ENCODE data around the gene WSB1. TPM values are rescaled to one million over a fixed set of nuclear protein-coding genes. Genes with fewer than 3 reads are reported as not detected.

WSB1 gene
- total and polyA plus RNA-seq, 2 of the 8 experiments (the other 6 are each of a cell fraction or from before 2014, with no cell fraction given), result 113 to 140 TPM

DNA sequence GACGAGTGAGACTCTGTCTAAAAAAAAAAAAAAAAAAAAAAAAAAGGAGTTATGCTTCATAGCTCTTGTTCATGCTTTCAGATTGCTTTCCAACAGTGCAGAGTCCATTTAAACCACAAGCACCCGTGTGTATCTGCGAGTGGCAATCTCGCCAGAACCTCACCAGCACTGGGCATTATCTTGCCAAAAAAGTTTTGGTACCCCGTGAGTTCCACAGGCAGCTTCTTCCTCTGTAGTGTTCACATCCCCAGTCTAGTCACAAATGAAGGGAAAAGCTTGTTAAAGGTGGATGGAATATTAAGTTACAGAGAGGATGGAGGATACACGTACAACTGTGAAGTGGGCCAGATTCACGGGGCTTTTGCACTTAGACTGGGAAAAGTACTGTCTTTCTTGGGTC lies 33.5 kb downstream of the WSB1 start:
- H2BK20ac ChIP-seq (ENCODE audit: low read length), result no peak overlapping the region
- no peak overlapping the region for H3K9ac ChIP-seq (replicated peaks in 1 of 4; ENCODE audit: extremely low read depth in 1 of 4, low read depth in 3 of 4, low read length in 3 of 4)
- H3K18ac ChIP-seq (ENCODE audit: extremely low read depth, low read length), result no peak overlapping the region
- H2BK120ac ChIP-seq (replicated peaks; ENCODE audit: low read depth, low read length), result no peak overlapping the region
- no peak overlapping the region for H2BK12ac ChIP-seq (ENCODE audit: low read depth, low read length)
- ChIA-PET CTCF (ENCODE audit: partially characterized antibody) (interaction anchor here (0.6 to 2.5 kb wide), 7 partner anchors 9 to 327 kb away, joined by 3 to 11 read pairs (median 3); no protein-coding TSS in a partner anchor), POLR2A (ENCODE audit: partially characterized antibody) (interaction anchor here (3.4 kb wide), 1 partner anchor 33 kb away, joined by 12 read pairs; the partner anchor contains the start of gene WSB1)
- H4K5ac ChIP-seq (ENCODE audit: insufficient read length, low read depth, low read length), result no peak overlapping the region
- no peak overlapping the region for H3K4me2 ChIP-seq (ENCODE audit: insufficient read depth in 1 of 2, low read depth in 2 of 2, low read length in 2 of 2)
- H3K79me1 ChIP-seq (ENCODE audit: low read depth, low read length), result no peaks in the 10 kb centered on the region
- H4K20me1 ChIP-seq (replicated peaks in 1 of 2; ENCODE audit: control insufficient read depth in 1 of 2, insufficient read depth in 2 of 2, low read length in 2 of 2), result no peaks in the 10 kb centered on the region
- H3K79me2 ChIP-seq (ENCODE audit: control insufficient read depth in 1 of 2, insufficient read depth in 2 of 2, low read length in 2 of 2), result no peaks in the 10 kb centered on the region
- no peak overlapping the region for H4K8ac ChIP-seq (ENCODE audit: extremely low read depth, insufficient read depth, low read length)
- whole genome bisulfite sequencing, 2 experiments (ENCODE audit: extremely low coverage in 1 of 2, insufficient coverage in 1 of 2, insufficient read length in 1 of 2, insufficient replicate concordance in 2 of 2, low coverage in 1 of 2, low lambda C conversion rate in 2 of 2, missing lambda C conversion rate in 1 of 2), result 90% methylated on average over 7 of the region's 7 CpGs; no CpG with 5 or more reads in 1 of the 2 experiments
- peaks cover 0 to 3% (median 2%) of the 10 kb centered on the region in 4 experiments; a peak in 6 of 7 replicates for H3K4me1 ChIP-seq (replicated peaks in 1 of 4; ENCODE audit: control insufficient read depth in 3 of 4, insufficient read depth in 4 of 4, low read length in 3 of 4)
- no peak overlapping the region for H2AFZ ChIP-seq (ENCODE audit: low read length)
- H4K91ac ChIP-seq (replicated peaks; ENCODE audit: insufficient read length, low read length), result no peak overlapping the region
- no peak overlapping the region for H3K23ac ChIP-seq (ENCODE audit: insufficient read length)
- H2AK5ac ChIP-seq (ENCODE audit: low read depth, low read length), result no peak overlapping the region
- FAIRE-seq (no peak), DNase-seq (ENCODE audit: low read depth in 1 of 2, low spot score in 2 of 2) (no peak)
- H3K14ac ChIP-seq (ENCODE audit: insufficient read length), result no peak overlapping the region
- H3K56ac ChIP-seq (replicated peaks; ENCODE audit: insufficient read length, low read depth, low read length), result no peak overlapping the region
- no peaks in the 10 kb centered on the region for H3K23me2 ChIP-seq (ENCODE audit: low read depth, low read length)
- H3K4ac ChIP-seq (replicated peaks; ENCODE audit: insufficient read length, low read depth, low read length), result no peak overlapping the region
- H3K27ac ChIP-seq (ENCODE audit: low read depth, low read length), result no peak overlapping the region
- H3K4me3 ChIP-seq (ENCODE audit: extremely low read depth in 1 of 4, insufficient read depth in 2 of 4, low read depth in 3 of 4, low read length in 4 of 4), result no peak overlapping the region
- H2BK5ac ChIP-seq (ENCODE audit: low read depth, low read length), result no peak overlapping the region
- no peaks in the 10 kb centered on the region; a peak in 1 of 7 replicates for H3K27me3 ChIP-seq (replicated peaks in 1 of 4; ENCODE audit: control insufficient read depth in 3 of 4, extremely low read depth in 1 of 4, insufficient read depth in 3 of 4, low read length in 3 of 4)
- no peaks in the 10 kb centered on the region for H3K9me3 ChIP-seq (ENCODE audit: insufficient read depth in 2 of 2, low read depth in 1 of 2, low read length in 1 of 2)
- H3K36me3 ChIP-seq (ENCODE audit: control insufficient read depth in 2 of 4, insufficient read depth in 4 of 4, low read length in 3 of 4), result no peaks in the 10 kb centered on the region
- no peak overlapping the region for H2BK15ac ChIP-seq (ENCODE audit: low read length)
- TF ChIP-seq SUZ12 (IDR thresholded peaks at IDR 0.05; ENCODE audit: low read length) (no peak), EGR1 (IDR thresholded peaks at IDR 0.05; ENCODE audit: borderline replicate concordance, low read depth, low read length) (no peak)

Measured in H1 (cell line).